Lower leg skin (tissue), 3 donors: ENCODE data around the gene CFAP119.

Experiments
- CTCF ChIP-seq, 3 donors: fragments of 450-650 bp; IDR thresholded peaks; one replicate each; pipeline ENCODE4 v1.5.1; 2016; ENCODE audit warnings: antibody characterized with exemption in 3 of 3, mild to moderate bottlenecking in 3 of 3, moderate library complexity in 2 of 3
- POLR2A ChIP-seq, 2 donors: fragments of 450-650 bp; IDR thresholded peaks; one replicate each; pipeline ENCODE4 v1.6.1; 2016 to 2017; ENCODE audit warnings: antibody characterized with exemption in 2 of 2, mild to moderate bottlenecking in 1 of 2, moderate library complexity in 1 of 2

- TF ChIP-seq CTCF (IDR thresholded peaks at IDR 0.05) (no peak), POLR2A (IDR thresholded peaks at IDR 0.05) (no peak)
Measured at GRCh38 chr16:30773826-30774225, 12.0 kb upstream of the CFAP119 start.
